ENCODE results near the gene SLC16A13. TPM values are rescaled to one million over a fixed set of nuclear protein-coding genes. Genes with fewer than 3 reads are reported as not detected.

The SLC16A13 gene
- total and polyA plus RNA-seq, 2 of the 8 experiments (the other 6 are each of a cell fraction or from before 2014, with no cell fraction given), result 5.4 to 5.8 TPM

- TF ChIP-seq CBX8 (IDR thresholded peaks at IDR 0.05; ENCODE audit: borderline replicate concordance, low read depth, low read length) (no peak), TBP (IDR thresholded peaks at IDR 0.05; ENCODE audit: low read depth, low read length) (no peak), TEAD4 (IDR thresholded peaks at IDR 0.05; ENCODE audit: low read depth, low read length) (no peak), E2F6 (IDR thresholded peaks at IDR 0.05) (no peak), SP1 (IDR thresholded peaks at IDR 0.05; ENCODE audit: low read depth, low read length) (no peak), FOSL1 (IDR thresholded peaks at IDR 0.05; ENCODE audit: insufficient read depth, low read depth, low read length) (no peak), GTF2F1 (IDR thresholded peaks at IDR 0.05; ENCODE audit: borderline replicate concordance, low read depth, low read length) (no peak), HDAC2 (IDR thresholded peaks at IDR 0.05; ENCODE audit: borderline replicate concordance in 1 of 2, low read depth in 2 of 2, low read length in 2 of 2) (no peak), BCL11A (IDR thresholded peaks at IDR 0.05; ENCODE audit: low read depth in 2 of 2, low read length in 2 of 2) (no peak), CREB1 (IDR thresholded peaks at IDR 0.05) (no peak), SIRT6 (IDR thresholded peaks at IDR 0.05; ENCODE audit: low read length) (no peak), RAD21 (IDR thresholded peaks at IDR 0.05 in 1 of 2, conservative IDR thresholded peaks at IDR 0.05 in 1 of 2; ENCODE audit: low read depth in 2 of 2, low read length in 2 of 2) (no peak)
- Histone ChIP-seq H3K27me3 (replicated peaks in 1 of 4; ENCODE audit: control insufficient read depth in 3 of 4, extremely low read depth in 1 of 4, insufficient read depth in 3 of 4, low read length in 3 of 4) (no peaks in the 10 kb centered on the region), H4K91ac (replicated peaks; ENCODE audit: insufficient read length, low read length) (no peak overlapping the region), H2BK12ac (ENCODE audit: low read depth, low read length) (no peak overlapping the region), H3K23me2 (ENCODE audit: low read depth, low read length) (no peaks in the 10 kb centered on the region), H4K20me1 (replicated peaks in 1 of 2; ENCODE audit: control insufficient read depth in 1 of 2, insufficient read depth in 2 of 2, low read length in 2 of 2) (peaks cover 7 to 9% of the 10 kb centered on the region in 2 experiments), H3K79me2 (ENCODE audit: control insufficient read depth in 1 of 2, insufficient read depth in 2 of 2, low read length in 2 of 2) (peaks cover 0 to 11% of the 10 kb centered on the region in 2 experiments; a peak in 3 of 4 replicates), H2AK5ac (ENCODE audit: low read depth, low read length) (no peak overlapping the region), H3K4me3 (ENCODE audit: extremely low read depth in 1 of 4, insufficient read depth in 2 of 4, low read depth in 3 of 4, low read length in 4 of 4) (no peak overlapping the region), H2BK20ac (ENCODE audit: low read length) (no peak overlapping the region), H3K23ac (ENCODE audit: insufficient read length) (no peak overlapping the region), H4K8ac (ENCODE audit: extremely low read depth, insufficient read depth, low read length) (no peak overlapping the region), H2BK15ac (ENCODE audit: low read length) (no peak overlapping the region), H3K79me1 (ENCODE audit: low read depth, low read length) (peaks cover 1% of the 10 kb centered on the region; the same call in 1 of the 2 replicates), H2BK120ac (replicated peaks; ENCODE audit: low read depth, low read length) (no peak overlapping the region), H2AFZ (ENCODE audit: low read length) (no peak overlapping the region), H4K5ac (ENCODE audit: insufficient read length, low read depth, low read length) (no peak overlapping the region), H3K18ac (ENCODE audit: extremely low read depth, low read length) (no peak overlapping the region), H3K9ac (replicated peaks in 1 of 4; ENCODE audit: extremely low read depth in 1 of 4, low read depth in 3 of 4, low read length in 3 of 4) (no peak overlapping the region), H3K9me3 (ENCODE audit: insufficient read depth in 2 of 2, low read depth in 1 of 2, low read length in 1 of 2) (no peaks in the 10 kb centered on the region), H3K4ac (replicated peaks; ENCODE audit: insufficient read length, low read depth, low read length) (no peak overlapping the region), H3K36me3 (ENCODE audit: control insufficient read depth in 2 of 4, insufficient read depth in 4 of 4, low read length in 3 of 4) (peaks cover 0 to 4% (median under 1%) of the 10 kb centered on the region in 4 experiments; a peak in 3 of 8 replicates), H3K4me1 (replicated peaks in 1 of 4; ENCODE audit: control insufficient read depth in 3 of 4, insufficient read depth in 4 of 4, low read length in 3 of 4) (no peaks in the 10 kb centered on the region), H2BK5ac (ENCODE audit: low read depth, low read length) (no peak overlapping the region), H3K27ac (ENCODE audit: low read depth, low read length) (no peak overlapping the region), H3K14ac (ENCODE audit: insufficient read length) (no peak overlapping the region), H3K4me2 (ENCODE audit: insufficient read depth in 1 of 2, low read depth in 2 of 2, low read length in 2 of 2) (no peak overlapping the region), H3K56ac (replicated peaks; ENCODE audit: insufficient read length, low read depth, low read length) (no peak overlapping the region)
- no peak for FAIRE-seq
- CTCF ChIA-PET (ENCODE audit: partially characterized antibody), result interaction anchor here (1.2 to 11.1 kb wide), 10 partner anchors 10 to 509 kb away, joined by 3 to 152 read pairs (median 11); partner anchors contain the start of genes ALOX12 and SLC13A5
- WGBS, 2 experiments (ENCODE audit: extremely low coverage in 1 of 2, insufficient coverage in 1 of 2, insufficient read length in 1 of 2, insufficient replicate concordance in 2 of 2, low coverage in 1 of 2, low lambda C conversion rate in 2 of 2, missing lambda C conversion rate in 1 of 2), result 80% methylated on average over 2 of the region's 7 CpGs; no CpG with 5 or more reads in 1 of the 2 experiments
- POLR2A ChIA-PET (ENCODE audit: partially characterized antibody), result no interaction called here
- no peak for DNase-seq (ENCODE audit: low read depth in 1 of 2, low spot score in 2 of 2)
Observed at GRCh38 chr17:7005716-7006115, 30.1 kb upstream of the SLC16A13 start.

Measured in H1 (cell line).